A549 (cell line): ENCODE data around the gene MYH2.

Experiments
- CBX8 ChIP-seq: fragments of 200-600 bp; sonication (generic); IDR thresholded peaks from 2 replicates; pipeline ENCODE4 v1.6.1; 2016
- CTCF ChIP-seq: fragments of >200 bp; sonication (Bioruptor Twin); formaldehyde crosslinking; IDR thresholded peaks from 3 replicates; pipeline ENCODE4 v1.5.1; 2016
- EP300 ChIP-seq, 2 experiments: fragments of >200 bp; sonication (Bioruptor Twin); formaldehyde crosslinking; IDR thresholded peaks; 2 replicates in 1 of 2; 3 replicates in 1 of 2; pipeline ENCODE4 v1.6.1; 2016 to 2017
- HDAC2 ChIP-seq: fragments of 200-600 bp; sonication (generic); IDR thresholded peaks from 2 replicates; pipeline ENCODE4 v1.6.1; 2016
- HOXA7 ChIP-seq: fragments of 250-450 bp; sonication (Bioruptor Pico); IDR thresholded peaks from 2 replicates; pipeline ENCODE4 v1.5.0; 2020; ENCODE audit warnings: mild to moderate bottlenecking, moderate library complexity
- HOXB13 ChIP-seq: fragments of 250-450 bp; sonication (Bioruptor Pico); IDR thresholded peaks from 2 replicates; pipeline ENCODE4 v1.5.0; 2020; ENCODE audit warnings: low read depth, mild to moderate bottlenecking, moderate library complexity
- JUN ChIP-seq, 2 experiments: fragments of >200 bp; sonication (Bioruptor Twin); formaldehyde crosslinking; IDR thresholded peaks; 2 replicates in 1 of 2; 3 replicates in 1 of 2; pipeline ENCODE4 v1.6.1; 2016 to 2017
- NR3C1 ChIP-seq: fragments of >200 bp; sonication (Bioruptor Twin); formaldehyde crosslinking; IDR thresholded peaks from 3 replicates; pipeline ENCODE4 v1.6.1; 2017
- TF ChIP-seq, protein P1 (sequence below): fragments of 150-350 bp; IDR thresholded peaks from 2 replicates; pipeline ENCODE4 v1.6.1; 2014; ENCODE audit warnings: low read depth, mild to moderate bottlenecking, low read length

- TF ChIP-seq CTCF (no peak), EP300 (IDR thresholded peaks at IDR 0.05) (no peak), NR3C1 (no peak), HOXA7 (CRISPR knock-in tag) (no peak), HDAC2 (no peak), CBX8 (no peak), JUN (IDR thresholded peaks at IDR 0.05) (no peak), HOXB13 (CRISPR knock-in tag) (no peak)
- TF ChIP-seq, protein P1, sequence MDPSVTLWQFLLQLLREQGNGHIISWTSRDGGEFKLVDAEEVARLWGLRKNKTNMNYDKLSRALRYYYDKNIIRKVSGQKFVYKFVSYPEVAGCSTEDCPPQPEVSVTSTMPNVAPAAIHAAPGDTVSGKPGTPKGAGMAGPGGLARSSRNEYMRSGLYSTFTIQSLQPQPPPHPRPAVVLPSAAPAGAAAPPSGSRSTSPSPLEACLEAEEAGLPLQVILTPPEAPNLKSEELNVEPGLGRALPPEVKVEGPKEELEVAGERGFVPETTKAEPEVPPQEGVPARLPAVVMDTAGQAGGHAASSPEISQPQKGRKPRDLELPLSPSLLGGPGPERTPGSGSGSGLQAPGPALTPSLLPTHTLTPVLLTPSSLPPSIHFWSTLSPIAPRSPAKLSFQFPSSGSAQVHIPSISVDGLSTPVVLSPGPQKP: no peak
These were observed 24.9 kb upstream of the MYH2 start for GRCh38 chr17:10574324-10574723.
